ENCODE measurements around the gene PIP5KL1.

Gene PIP5KL1

DNA sequence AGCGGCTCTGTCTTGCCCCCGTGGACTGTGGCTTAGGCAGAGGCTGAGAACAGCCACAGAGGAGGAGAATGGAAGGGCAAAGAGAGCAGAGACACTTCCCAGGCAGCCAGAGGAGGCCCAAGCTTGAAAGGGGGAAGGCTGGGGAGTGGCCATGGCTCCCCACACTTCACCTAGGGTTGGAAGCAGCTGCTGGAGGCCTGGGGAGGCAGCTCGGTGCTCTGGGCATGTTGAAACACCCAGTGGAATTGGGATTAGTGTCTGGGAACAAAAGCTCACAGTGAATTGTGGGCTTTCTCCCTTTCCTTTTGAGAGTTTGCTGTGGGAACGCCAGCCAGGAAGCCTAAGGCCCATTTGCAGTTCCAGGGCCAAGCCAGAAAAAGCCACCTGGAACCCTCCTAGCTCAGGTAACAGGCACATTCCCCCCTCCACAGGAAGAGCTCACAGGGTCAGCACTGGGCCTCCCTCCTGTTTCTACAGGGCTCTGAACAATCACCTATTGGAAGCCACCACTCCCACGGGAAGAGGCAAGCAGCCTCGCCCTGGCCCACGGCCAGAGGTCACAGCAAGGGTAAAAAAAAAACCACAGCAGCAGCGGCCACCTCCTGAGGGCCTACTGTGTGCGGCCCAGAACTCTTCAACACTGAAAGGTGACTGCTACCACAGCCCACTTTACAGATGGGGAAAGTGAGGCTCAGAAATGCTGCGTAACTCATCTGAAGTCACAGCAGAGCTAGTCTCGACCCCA lies 30.0 kb upstream of the PIP5KL1 start:
- no peak overlapping the region for H3K4me3 ChIP-seq (ENCODE audit: insufficient read depth, low read length, poor library complexity, severe bottlenecking)
- H3F3A ChIP-seq (ENCODE audit: insufficient read depth), result peaks cover 14% of the 10 kb centered on the region
- no peaks in the 10 kb centered on the region for H3K27me3 ChIP-seq (ENCODE audit: low read length)
- TF ChIP-seq EZH2phosphoT487 (conservative IDR thresholded peaks at IDR 0.05; ENCODE audit: low read length), result no peak
- TF ChIP-seq, protein P1, sequence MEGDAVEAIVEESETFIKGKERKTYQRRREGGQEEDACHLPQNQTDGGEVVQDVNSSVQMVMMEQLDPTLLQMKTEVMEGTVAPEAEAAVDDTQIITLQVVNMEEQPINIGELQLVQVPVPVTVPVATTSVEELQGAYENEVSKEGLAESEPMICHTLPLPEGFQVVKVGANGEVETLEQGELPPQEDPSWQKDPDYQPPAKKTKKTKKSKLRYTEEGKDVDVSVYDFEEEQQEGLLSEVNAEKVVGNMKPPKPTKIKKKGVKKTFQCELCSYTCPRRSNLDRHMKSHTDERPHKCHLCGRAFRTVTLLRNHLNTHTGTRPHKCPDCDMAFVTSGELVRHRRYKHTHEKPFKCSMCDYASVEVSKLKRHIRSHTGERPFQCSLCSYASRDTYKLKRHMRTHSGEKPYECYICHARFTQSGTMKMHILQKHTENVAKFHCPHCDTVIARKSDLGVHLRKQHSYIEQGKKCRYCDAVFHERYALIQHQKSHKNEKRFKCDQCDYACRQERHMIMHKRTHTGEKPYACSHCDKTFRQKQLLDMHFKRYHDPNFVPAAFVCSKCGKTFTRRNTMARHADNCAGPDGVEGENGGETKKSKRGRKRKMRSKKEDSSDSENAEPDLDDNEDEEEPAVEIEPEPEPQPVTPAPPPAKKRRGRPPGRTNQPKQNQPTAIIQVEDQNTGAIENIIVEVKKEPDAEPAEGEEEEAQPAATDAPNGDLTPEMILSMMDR (IDR thresholded peaks at IDR 0.05; ENCODE audit: insufficient read depth, low read length, poor library complexity, severe bottlenecking), result no peak
- H3K9me2 ChIP-seq (replicated peaks; ENCODE audit: insufficient read depth, low read length), result no peaks in the 10 kb centered on the region
- H3K79me2 ChIP-seq (ENCODE audit: insufficient read depth, low read length), result peaks cover 100% of the 10 kb centered on the region
- no peak overlapping the region for H3K27ac ChIP-seq (ENCODE audit: low read depth, low read length)
- no peak overlapping the region for H3K9ac ChIP-seq (ENCODE audit: low read length)
- H3K36me3 ChIP-seq (ENCODE audit: low read length), result peaks cover 6% of the 10 kb centered on the region; the same call in 1 of the 2 replicates
- H3K9me3 ChIP-seq (ENCODE audit: insufficient read depth, low read length), result no peaks in the 10 kb centered on the region
- no peak overlapping the region for H2AFZ ChIP-seq (ENCODE audit: low read depth, low read length, severe bottlenecking)
- no peak overlapping the region for H3K4me2 ChIP-seq (ENCODE audit: low read depth, low read length, poor library complexity, severe bottlenecking)
- H4K20me1 ChIP-seq (ENCODE audit: low read depth, low read length), result peaks cover 29% of the 10 kb centered on the region; the same call in 1 of the 2 replicates

DNA sequence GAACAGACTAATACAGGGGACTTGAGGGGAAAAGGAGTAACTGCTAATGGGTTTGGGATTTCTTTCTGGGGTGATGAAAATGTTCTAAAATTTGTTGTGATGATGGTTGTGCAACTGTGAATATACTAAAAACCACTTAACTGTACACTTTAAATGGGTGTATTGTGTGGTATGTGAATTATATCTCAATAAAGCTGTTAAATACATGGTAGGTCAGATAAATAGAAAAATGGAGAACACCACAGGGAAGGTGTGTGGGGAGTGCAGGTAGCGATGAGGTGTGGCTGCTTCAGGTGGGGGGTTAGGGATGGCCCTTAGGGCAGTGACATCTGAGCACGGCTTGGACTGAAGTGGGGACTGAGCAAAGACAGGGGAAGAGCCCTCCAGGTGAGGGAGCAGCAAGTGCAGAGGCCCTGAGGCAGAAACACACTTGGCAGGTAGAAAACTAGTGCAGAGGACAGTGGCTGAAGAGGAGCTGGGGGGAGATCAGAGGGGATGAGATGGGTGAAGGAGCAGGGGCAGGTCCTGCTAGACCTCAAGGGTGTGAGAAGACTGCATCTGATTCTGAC lies 29.3 kb upstream of the PIP5KL1 start:
- H3K27ac ChIP-seq (ENCODE audit: low read depth, low read length), result no peak overlapping the region; the same call in 1 of the 2 replicates
- no peak overlapping the region for H3K4me3 ChIP-seq (ENCODE audit: insufficient read depth, low read length, poor library complexity, severe bottlenecking)
- peaks cover 14% of the 10 kb centered on the region for H3F3A ChIP-seq (ENCODE audit: insufficient read depth)
- peaks cover 29% of the 10 kb centered on the region; the same call in 1 of the 2 replicates for H4K20me1 ChIP-seq (ENCODE audit: low read depth, low read length)
- H3K27me3 ChIP-seq (ENCODE audit: low read length), result no peaks in the 10 kb centered on the region
- H3K9me2 ChIP-seq (replicated peaks; ENCODE audit: insufficient read depth, low read length), result no peaks in the 10 kb centered on the region
- no peak overlapping the region for H3K9ac ChIP-seq (ENCODE audit: low read length)
- TF ChIP-seq EZH2phosphoT487 (conservative IDR thresholded peaks at IDR 0.05; ENCODE audit: low read length), result no peak
- TF ChIP-seq, protein P1 (IDR thresholded peaks at IDR 0.05; ENCODE audit: insufficient read depth, low read length, poor library complexity, severe bottlenecking), result no peak
- H3K9me3 ChIP-seq (ENCODE audit: insufficient read depth, low read length), result no peaks in the 10 kb centered on the region
- peaks cover 100% of the 10 kb centered on the region for H3K79me2 ChIP-seq (ENCODE audit: insufficient read depth, low read length)
- H2AFZ ChIP-seq (ENCODE audit: low read depth, low read length, severe bottlenecking), result no peak overlapping the region
- H3K4me2 ChIP-seq (ENCODE audit: low read depth, low read length, poor library complexity, severe bottlenecking), result no peak overlapping the region
- peaks cover 6% of the 10 kb centered on the region; the same call in 1 of the 2 replicates for H3K36me3 ChIP-seq (ENCODE audit: low read length)

DNA sequence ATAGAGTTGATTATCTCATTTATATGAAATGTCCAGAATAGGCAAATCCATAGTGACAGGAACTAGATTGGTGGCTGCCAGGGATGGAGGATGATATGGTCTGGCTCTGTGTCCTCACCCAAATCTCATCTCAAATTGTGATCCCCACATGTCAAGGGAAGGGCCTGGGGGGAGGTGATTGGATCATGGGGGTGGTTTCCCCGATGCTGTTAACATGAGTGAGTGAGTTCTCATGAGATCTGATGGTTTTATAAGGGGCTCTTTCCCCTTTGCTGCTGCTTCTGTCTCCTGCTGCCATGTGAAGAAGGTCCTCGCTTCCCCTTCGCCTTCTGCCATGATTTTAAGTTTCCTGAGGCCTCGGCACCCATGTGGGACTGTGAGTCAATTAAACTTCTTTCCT lies 28.8 kb upstream of the PIP5KL1 start:
- TF ChIP-seq, protein P1 (IDR thresholded peaks at IDR 0.05; ENCODE audit: insufficient read depth, low read length, poor library complexity, severe bottlenecking), result no peak
- no peak for TF ChIP-seq EZH2phosphoT487 (conservative IDR thresholded peaks at IDR 0.05; ENCODE audit: low read length)
- Histone ChIP-seq H3K79me2 (ENCODE audit: insufficient read depth, low read length) (peaks cover 100% of the 10 kb centered on the region), H3K9ac (ENCODE audit: low read length) (no peak overlapping the region), H3K9me3 (ENCODE audit: insufficient read depth, low read length) (no peaks in the 10 kb centered on the region), H2AFZ (ENCODE audit: low read depth, low read length, severe bottlenecking) (no peak overlapping the region), H3K36me3 (ENCODE audit: low read length) (peaks cover 6% of the 10 kb centered on the region; the same call in 1 of the 2 replicates), H3F3A (ENCODE audit: insufficient read depth) (peaks cover 13% of the 10 kb centered on the region), H3K4me2 (ENCODE audit: low read depth, low read length, poor library complexity, severe bottlenecking) (no peak overlapping the region), H3K27me3 (ENCODE audit: low read length) (no peaks in the 10 kb centered on the region), H3K9me2 (replicated peaks; ENCODE audit: insufficient read depth, low read length) (no peaks in the 10 kb centered on the region), H3K27ac (ENCODE audit: low read depth, low read length) (no peak overlapping the region; the same call in 1 of the 2 replicates), H3K4me3 (ENCODE audit: insufficient read depth, low read length, poor library complexity, severe bottlenecking) (no peak overlapping the region), H4K20me1 (ENCODE audit: low read depth, low read length) (peaks cover 29% of the 10 kb centered on the region; the same call in 1 of the 2 replicates)
